Measurements from ENCODE around the gene DSCAM.

The DSCAM gene

GRCh38 chr21:40678681-40679284 is 168.2 kb downstream of the DSCAM start:
- H3K56ac ChIP-seq (ENCODE audit: low read length): no peak overlapping the region
- no peaks in the 10 kb centered on the region for H3K36me3 ChIP-seq (ENCODE audit: control insufficient read depth, insufficient read depth, low read length)
- no peak overlapping the region for H3K4me3 ChIP-seq (ENCODE audit: low read length)
- no peak overlapping the region for H3K18ac ChIP-seq (ENCODE audit: low read length)
- H2AK5ac ChIP-seq (ENCODE audit: low read length): no peak overlapping the region
- no peaks in the 10 kb centered on the region for H3K79me2 ChIP-seq (ENCODE audit: control insufficient read depth, insufficient read depth, low read length)
- H4K8ac ChIP-seq (ENCODE audit: low read depth, low read length): no peak overlapping the region
- H3K23ac ChIP-seq (ENCODE audit: low read length): no peak overlapping the region
- no peak overlapping the region for H3K4ac ChIP-seq (ENCODE audit: low read depth, low read length)
- no peak overlapping the region for H3K27ac ChIP-seq (ENCODE audit: low read depth, low read length)
- no peak overlapping the region for H3K9ac ChIP-seq (ENCODE audit: low read length)
- no peak overlapping the region for H3K4me2 ChIP-seq (ENCODE audit: low read length)
- H3K79me1 ChIP-seq (ENCODE audit: low read length): no peaks in the 10 kb centered on the region
- no CpG with 5 or more reads among the region's 8 CpGs for WGBS (ENCODE audit: extremely low coverage, insufficient coverage, low lambda C conversion rate)
- H2BK120ac ChIP-seq (ENCODE audit: low read depth, low read length): no peak overlapping the region
- H2BK15ac ChIP-seq (replicated peaks; ENCODE audit: low read depth): no peak overlapping the region
- no peaks in the 10 kb centered on the region for H3K4me1 ChIP-seq (ENCODE audit: control insufficient read depth, low read depth, low read length)
- H4K5ac ChIP-seq (ENCODE audit: low read length): no peak overlapping the region
- no peak for DNase-seq
- no peaks in the 10 kb centered on the region for H3K27me3 ChIP-seq (ENCODE audit: insufficient read depth, low read length, poor library complexity)
- no peak overlapping the region for H2BK5ac ChIP-seq (ENCODE audit: low read length)

- Histone ChIP-seq H3K4me3 (ENCODE audit: low read length) (no peak overlapping the region), H3K9ac (ENCODE audit: low read length) (no peak overlapping the region), H3K23ac (ENCODE audit: low read length) (no peak overlapping the region), H3K4me1 (ENCODE audit: control insufficient read depth, low read depth, low read length) (no peaks in the 10 kb centered on the region), H2BK15ac (replicated peaks; ENCODE audit: low read depth) (no peak overlapping the region), H3K4me2 (ENCODE audit: low read length) (no peak overlapping the region), H2AK5ac (ENCODE audit: low read length) (no peak overlapping the region), H4K8ac (ENCODE audit: low read depth, low read length) (no peak overlapping the region), H3K18ac (ENCODE audit: low read length) (no peak overlapping the region), H2BK5ac (ENCODE audit: low read length) (no peak overlapping the region), H3K27ac (ENCODE audit: low read depth, low read length) (no peak overlapping the region), H3K79me1 (ENCODE audit: low read length) (no peaks in the 10 kb centered on the region), H3K36me3 (ENCODE audit: control insufficient read depth, insufficient read depth, low read length) (no peaks in the 10 kb centered on the region), H2BK120ac (ENCODE audit: low read depth, low read length) (no peak overlapping the region), H3K79me2 (ENCODE audit: control insufficient read depth, insufficient read depth, low read length) (no peaks in the 10 kb centered on the region), H3K56ac (ENCODE audit: low read length) (no peak overlapping the region), H4K5ac (ENCODE audit: low read length) (no peak overlapping the region), H3K27me3 (ENCODE audit: insufficient read depth, low read length, poor library complexity) (no peaks in the 10 kb centered on the region), H3K4ac (ENCODE audit: low read depth, low read length) (no peak overlapping the region)
- no peak for DNase-seq
- WGBS (ENCODE audit: extremely low coverage, insufficient coverage, low lambda C conversion rate): no CpG with 5 or more reads among the region's 8 CpGs
Observed at GRCh38 chr21:40675017-40675416, 171.9 kb downstream of the DSCAM start.

GRCh38 chr21:40672602-40673001 is 174.4 kb downstream of the DSCAM start:
- Histone ChIP-seq H3K56ac (ENCODE audit: low read length) (no peak overlapping the region), H4K8ac (ENCODE audit: low read depth, low read length) (no peak overlapping the region), H2BK120ac (ENCODE audit: low read depth, low read length) (no peak overlapping the region), H2BK5ac (ENCODE audit: low read length) (no peak overlapping the region), H3K23ac (ENCODE audit: low read length) (no peak overlapping the region), H4K5ac (ENCODE audit: low read length) (no peak overlapping the region), H3K4me1 (ENCODE audit: control insufficient read depth, low read depth, low read length) (no peaks in the 10 kb centered on the region), H3K18ac (ENCODE audit: low read length) (no peak overlapping the region), H3K27me3 (ENCODE audit: insufficient read depth, low read length, poor library complexity) (no peaks in the 10 kb centered on the region), H2BK15ac (replicated peaks; ENCODE audit: low read depth) (no peak overlapping the region), H3K79me1 (ENCODE audit: low read length) (no peaks in the 10 kb centered on the region), H3K9ac (ENCODE audit: low read length) (no peak overlapping the region), H3K27ac (ENCODE audit: low read depth, low read length) (no peak overlapping the region), H3K36me3 (ENCODE audit: control insufficient read depth, insufficient read depth, low read length) (no peaks in the 10 kb centered on the region), H3K4ac (ENCODE audit: low read depth, low read length) (no peak overlapping the region), H2AK5ac (ENCODE audit: low read length) (no peak overlapping the region), H3K4me3 (ENCODE audit: low read length) (no peak overlapping the region), H3K4me2 (ENCODE audit: low read length) (no peak overlapping the region), H3K79me2 (ENCODE audit: control insufficient read depth, insufficient read depth, low read length) (no peaks in the 10 kb centered on the region)
- DNase-seq: no peak
- no CpG with 5 or more reads among the region's 2 CpGs for WGBS (ENCODE audit: extremely low coverage, insufficient coverage, low lambda C conversion rate)

GRCh38 chr21:40671716-40672115 is 175.2 kb downstream of the DSCAM start:
- Histone ChIP-seq H3K18ac (ENCODE audit: low read length) (no peak overlapping the region), H3K56ac (ENCODE audit: low read length) (no peak overlapping the region), H2BK120ac (ENCODE audit: low read depth, low read length) (no peak overlapping the region), H3K27ac (ENCODE audit: low read depth, low read length) (no peak overlapping the region), H3K36me3 (ENCODE audit: control insufficient read depth, insufficient read depth, low read length) (no peaks in the 10 kb centered on the region), H2BK15ac (replicated peaks; ENCODE audit: low read depth) (no peak overlapping the region), H3K9ac (ENCODE audit: low read length) (no peak overlapping the region), H4K5ac (ENCODE audit: low read length) (no peak overlapping the region), H4K8ac (ENCODE audit: low read depth, low read length) (no peak overlapping the region), H3K4ac (ENCODE audit: low read depth, low read length) (no peak overlapping the region), H3K79me1 (ENCODE audit: low read length) (no peaks in the 10 kb centered on the region), H3K4me1 (ENCODE audit: control insufficient read depth, low read depth, low read length) (no peaks in the 10 kb centered on the region), H3K23ac (ENCODE audit: low read length) (no peak overlapping the region), H3K4me3 (ENCODE audit: low read length) (no peak overlapping the region), H3K79me2 (ENCODE audit: control insufficient read depth, insufficient read depth, low read length) (no peaks in the 10 kb centered on the region), H2BK5ac (ENCODE audit: low read length) (no peak overlapping the region), H2AK5ac (ENCODE audit: low read length) (no peak overlapping the region), H3K4me2 (ENCODE audit: low read length) (no peak overlapping the region), H3K27me3 (ENCODE audit: insufficient read depth, low read length, poor library complexity) (no peaks in the 10 kb centered on the region)
- DNase-seq: no peak
- no CpG with 5 or more reads among the region's 2 CpGs for WGBS (ENCODE audit: extremely low coverage, insufficient coverage, low lambda C conversion rate)

GRCh38 chr21:40668555-40669275 is 178.2 kb downstream of the DSCAM start:
- no peak for DNase-seq
- Histone ChIP-seq H2AK5ac (ENCODE audit: low read length) (no peak overlapping the region), H4K8ac (ENCODE audit: low read depth, low read length) (no peak overlapping the region), H3K23ac (ENCODE audit: low read length) (no peak overlapping the region), H3K36me3 (ENCODE audit: control insufficient read depth, insufficient read depth, low read length) (no peaks in the 10 kb centered on the region), H3K56ac (ENCODE audit: low read length) (no peak overlapping the region), H3K79me1 (ENCODE audit: low read length) (no peaks in the 10 kb centered on the region), H2BK15ac (replicated peaks; ENCODE audit: low read depth) (no peak overlapping the region), H3K27me3 (ENCODE audit: insufficient read depth, low read length, poor library complexity) (no peaks in the 10 kb centered on the region), H2BK120ac (ENCODE audit: low read depth, low read length) (no peak overlapping the region), H3K4me2 (ENCODE audit: low read length) (no peak overlapping the region), H3K9ac (ENCODE audit: low read length) (no peak overlapping the region), H3K4me1 (ENCODE audit: control insufficient read depth, low read depth, low read length) (no peaks in the 10 kb centered on the region), H3K18ac (ENCODE audit: low read length) (no peak overlapping the region), H3K27ac (ENCODE audit: low read depth, low read length) (no peak overlapping the region), H3K4ac (ENCODE audit: low read depth, low read length) (no peak overlapping the region), H3K4me3 (ENCODE audit: low read length) (no peak overlapping the region), H2BK5ac (ENCODE audit: low read length) (no peak overlapping the region), H3K79me2 (ENCODE audit: control insufficient read depth, insufficient read depth, low read length) (no peaks in the 10 kb centered on the region), H4K5ac (ENCODE audit: low read length) (no peak overlapping the region)
- WGBS (ENCODE audit: extremely low coverage, insufficient coverage, low lambda C conversion rate): no CpG with 5 or more reads among the region's 5 CpGs

GRCh38 chr21:40667967-40668366 is 179.0 kb downstream of the DSCAM start:
- Histone ChIP-seq H3K4me1 (ENCODE audit: control insufficient read depth, low read depth, low read length) (no peaks in the 10 kb centered on the region), H3K79me1 (ENCODE audit: low read length) (no peaks in the 10 kb centered on the region), H3K27ac (ENCODE audit: low read depth, low read length) (no peak overlapping the region), H3K4me2 (ENCODE audit: low read length) (no peak overlapping the region), H2BK15ac (replicated peaks; ENCODE audit: low read depth) (no peak overlapping the region), H2AK5ac (ENCODE audit: low read length) (no peak overlapping the region), H3K4ac (ENCODE audit: low read depth, low read length) (no peak overlapping the region), H2BK120ac (ENCODE audit: low read depth, low read length) (no peak overlapping the region), H3K9ac (ENCODE audit: low read length) (no peak overlapping the region), H3K27me3 (ENCODE audit: insufficient read depth, low read length, poor library complexity) (no peaks in the 10 kb centered on the region), H3K79me2 (ENCODE audit: control insufficient read depth, insufficient read depth, low read length) (no peaks in the 10 kb centered on the region), H4K8ac (ENCODE audit: low read depth, low read length) (no peak overlapping the region), H4K5ac (ENCODE audit: low read length) (no peak overlapping the region), H3K4me3 (ENCODE audit: low read length) (no peak overlapping the region), H3K36me3 (ENCODE audit: control insufficient read depth, insufficient read depth, low read length) (no peaks in the 10 kb centered on the region), H3K23ac (ENCODE audit: low read length) (no peak overlapping the region), H3K56ac (ENCODE audit: low read length) (no peak overlapping the region), H2BK5ac (ENCODE audit: low read length) (no peak overlapping the region), H3K18ac (ENCODE audit: low read length) (no peak overlapping the region)
- no peak for DNase-seq
- WGBS (ENCODE audit: extremely low coverage, insufficient coverage, low lambda C conversion rate): no CpG with 5 or more reads among the region's 1 CpG
